Fibroblast of skin of back (primary cell): ENCODE measurements around the gene MAF. TPM values are rescaled to one million over a fixed set of nuclear protein-coding genes. Genes with fewer than 3 reads are reported as not detected.

Source experiments
- DNase-seq: peaks from one replicate; pipeline ENCODE4 v3.0.0-alpha.2; 2013
- polyA plus RNA-seq, 2 experiments: library from polyadenylated mRNA; unstranded; fragments of 120-200 nt; gene quantifications; one replicate each; pipeline ENCODE4 v1.2.1, GENCODE V29; 2013; ENCODE audit not compliant: insufficient read length in 2 of 2

Gene MAF
- 2.6 TPM for polyA plus RNA-seq (2013, experiment 1 of 2; ENCODE audit: insufficient read length)
- polyA plus RNA-seq (2013, experiment 2 of 2; ENCODE audit: insufficient read length) = 2.8 TPM

DNA sequence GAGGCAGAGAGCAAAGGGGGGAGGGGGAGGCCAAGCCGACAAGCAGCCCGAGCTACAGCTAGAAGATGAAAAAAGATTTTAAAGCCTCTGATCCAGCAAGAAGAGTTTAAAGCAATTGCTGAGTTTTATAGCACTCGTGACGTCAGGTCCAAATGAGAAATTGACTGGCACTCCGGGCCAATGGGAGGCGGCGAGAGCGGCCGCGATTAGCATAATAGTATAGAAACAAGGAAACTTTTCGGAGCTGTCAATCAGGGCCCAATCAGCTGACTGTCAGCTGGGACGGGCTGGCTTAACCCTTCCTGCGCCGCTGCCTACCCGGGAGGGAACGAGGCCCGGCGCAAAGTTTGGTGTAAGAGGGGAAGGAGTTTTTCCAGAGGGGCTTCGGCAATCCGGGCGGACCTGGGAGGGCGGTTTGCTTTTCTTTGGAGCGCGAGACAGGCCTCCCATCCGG lies at the start of gene MAF:
Gene MAF (minus strand): TSS at position 100 of the 454 bp plus-strand sequence. CDS start 835 bp downstream, outside the sequence.
- peak; percentile 91 for DNase-seq

DNA sequence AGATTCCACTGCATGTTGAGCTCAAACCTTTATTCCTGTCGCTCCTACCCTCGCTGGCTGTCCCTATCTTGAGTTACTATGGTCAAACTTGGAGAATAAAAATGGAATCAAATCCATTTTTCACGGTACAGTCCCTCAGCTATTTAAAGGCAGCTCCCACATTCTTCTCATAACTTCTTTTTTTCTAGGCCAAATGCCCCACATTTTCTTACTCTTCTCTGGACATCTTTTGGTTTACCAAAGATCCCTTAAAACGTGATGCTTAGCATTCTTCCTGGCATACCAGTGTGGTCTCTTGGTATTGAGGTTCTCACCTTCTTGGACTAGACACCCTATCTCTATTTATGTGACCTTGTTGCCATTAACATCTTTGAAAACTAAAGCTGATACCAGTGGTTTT lies 48.3 kb upstream of the MAF start:
- peak; percentile 39 for DNase-seq

DNA sequence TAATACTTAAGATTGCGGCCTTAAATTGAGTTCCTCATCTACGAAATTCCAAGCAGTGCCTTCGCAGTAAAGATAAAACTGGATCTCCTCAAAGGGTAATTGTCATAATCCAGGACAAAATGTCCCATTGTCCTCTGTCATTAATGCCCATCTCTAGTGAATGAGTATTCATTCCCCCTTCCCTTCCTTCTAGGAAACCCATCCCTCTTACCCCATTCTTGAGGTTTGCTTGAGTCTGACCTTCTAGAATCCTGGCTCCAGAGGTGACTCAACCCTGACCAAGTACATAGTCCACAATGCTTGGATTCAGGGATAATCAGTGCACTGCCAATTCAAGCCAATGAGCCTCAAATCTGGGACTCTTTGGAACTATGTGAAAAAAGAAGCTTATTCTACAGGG lies 47.0 kb upstream of the MAF start:
- no peak for DNase-seq

DNA sequence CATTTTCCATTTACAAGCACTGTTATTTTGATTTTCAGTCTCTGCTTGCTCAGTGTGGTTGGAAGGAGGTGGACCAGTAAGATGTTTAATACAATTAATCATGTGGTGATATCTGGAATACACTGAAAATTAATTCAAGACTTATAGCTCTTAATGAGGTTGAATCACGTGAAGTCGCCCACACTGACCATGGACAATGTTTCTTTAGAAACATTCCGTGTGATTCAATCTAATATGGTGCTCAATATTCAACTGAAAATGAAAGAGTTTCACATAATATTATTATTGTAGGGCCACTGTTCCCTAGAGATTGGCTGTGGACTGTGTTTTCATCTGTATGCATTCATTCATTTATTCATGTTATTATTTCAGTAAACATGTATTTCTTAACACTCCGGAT lies 45.2 kb upstream of the MAF start:
- DNase-seq = no peak

DNA sequence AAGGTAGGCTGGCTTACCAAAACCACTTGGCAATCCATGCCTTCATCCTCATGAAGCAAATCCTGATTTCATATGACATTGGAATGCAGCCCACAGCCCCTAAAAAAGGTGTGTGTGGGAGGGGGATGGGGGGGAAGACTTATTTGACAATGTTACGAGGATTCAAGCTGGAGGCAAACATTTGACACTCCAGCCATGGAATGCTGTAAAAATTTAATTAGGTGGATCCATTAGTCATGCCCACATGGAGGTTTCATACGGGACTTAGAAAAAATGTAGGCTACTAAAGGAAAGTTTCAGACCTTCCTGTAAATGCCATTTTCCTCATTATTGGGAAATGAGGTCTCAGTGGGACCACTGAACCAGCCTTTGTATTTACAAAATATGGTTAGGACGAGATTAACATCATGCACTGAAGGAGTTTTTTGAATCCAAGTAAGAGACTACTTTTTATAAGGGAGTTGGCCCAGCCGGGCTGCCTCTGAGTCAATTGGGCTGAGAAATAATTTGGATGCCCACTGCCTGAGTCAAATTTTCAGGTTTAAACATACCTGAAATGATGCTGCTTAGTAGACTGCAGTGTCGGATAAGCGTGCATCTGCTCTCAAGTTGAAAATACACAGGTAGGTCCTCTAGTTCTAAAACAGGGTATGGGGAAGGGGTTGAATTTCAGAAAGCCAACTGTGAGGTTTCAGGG lies 44.6 kb upstream of the MAF start:
- no peak for DNase-seq

DNA sequence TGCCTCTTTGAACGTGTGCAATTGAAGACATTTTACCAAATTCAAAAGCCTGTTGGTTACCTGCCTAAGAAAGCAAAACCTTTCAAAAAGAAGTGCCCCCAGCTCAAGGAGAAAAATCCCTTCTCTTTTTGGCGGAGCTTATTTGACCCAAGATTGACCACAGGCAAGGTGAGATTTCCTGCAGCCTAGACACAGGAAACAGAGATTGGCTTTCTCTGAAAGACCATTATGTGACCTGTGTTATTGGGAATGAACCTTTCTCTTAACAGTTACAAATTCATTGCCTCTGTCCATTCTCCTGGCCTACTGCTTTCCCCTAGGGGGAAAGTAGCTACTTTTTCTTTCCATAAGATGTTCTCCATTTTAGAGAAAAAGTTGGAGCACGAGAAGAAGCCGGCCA lies 42.1 kb upstream of the MAF start:
- no peak for DNase-seq

DNA sequence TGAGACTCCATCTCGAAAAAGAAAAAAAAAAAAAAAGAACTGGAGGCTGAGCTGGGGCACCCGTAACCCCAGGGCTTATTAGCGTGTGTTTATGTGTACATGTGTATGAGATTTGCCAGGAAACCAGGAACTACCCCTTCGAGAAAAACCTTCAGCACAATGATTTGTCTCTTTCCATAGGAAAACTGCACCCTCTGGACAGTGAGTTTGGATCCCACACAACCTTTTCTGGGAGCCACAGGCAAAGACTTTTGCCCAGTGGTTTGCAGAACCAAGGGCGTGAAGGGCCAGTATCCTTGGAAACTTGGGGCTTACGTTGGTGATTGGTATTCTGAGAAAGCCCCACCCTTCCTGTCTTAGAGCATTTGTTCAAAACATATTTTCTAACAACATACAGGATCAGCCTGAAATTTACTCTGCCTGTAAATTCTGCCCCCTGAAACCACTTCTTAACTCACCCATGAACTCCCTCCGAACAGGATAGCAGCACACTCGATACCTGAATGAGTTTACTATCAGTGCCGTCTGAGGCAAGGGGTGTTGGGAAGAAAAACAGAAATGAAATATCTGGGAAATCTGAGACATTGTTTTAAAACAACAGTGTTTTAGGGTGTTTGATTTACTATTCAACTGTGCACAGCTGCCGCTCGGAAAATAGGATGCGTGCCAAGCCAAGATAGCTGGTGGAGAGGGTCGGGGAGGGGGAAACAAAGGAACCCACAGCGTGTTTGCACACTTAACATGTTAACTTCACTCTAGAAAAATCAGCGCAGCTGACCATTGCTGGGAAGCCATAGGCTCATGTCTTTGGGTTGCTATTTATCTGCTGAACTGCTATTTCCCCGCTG lies 40.2 kb upstream of the MAF start:
- DNase-seq = peak; percentile 43

DNA sequence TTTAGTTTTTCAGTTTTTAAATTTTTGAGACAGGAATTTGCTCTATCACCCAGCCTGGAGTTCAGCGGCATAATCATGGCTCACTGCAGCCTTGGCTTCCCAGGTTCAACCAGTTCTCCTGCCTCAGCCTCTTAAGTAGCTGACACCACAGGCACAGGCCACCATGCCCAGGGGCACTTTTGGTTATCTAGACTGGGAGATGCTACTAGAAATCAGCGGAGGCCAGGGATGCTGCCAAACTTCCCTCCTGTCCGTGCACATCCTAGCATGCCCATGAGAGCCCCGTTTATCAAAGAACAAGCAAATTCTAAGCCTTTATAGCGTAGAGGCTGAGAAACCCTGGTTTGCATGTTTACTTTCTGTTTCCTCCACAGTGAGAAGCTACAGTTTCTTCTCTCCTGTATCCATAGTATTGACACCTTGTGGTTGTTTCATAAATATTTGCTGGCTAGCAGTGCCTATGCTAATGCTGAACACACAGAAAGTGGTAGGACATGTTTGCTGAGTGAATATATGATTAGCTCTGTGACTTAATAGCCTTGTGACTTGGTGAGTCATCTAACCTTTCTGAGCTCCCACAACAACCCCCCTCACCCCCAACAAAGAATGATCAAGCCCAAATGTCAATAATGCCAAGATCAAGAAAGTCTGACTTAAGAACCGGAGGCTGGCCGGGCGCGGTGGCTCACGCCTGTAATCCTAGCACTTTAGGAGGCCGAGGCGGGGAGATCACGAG lies 39.2 kb upstream of the MAF start:
- peak; percentile 16 for DNase-seq

DNA sequence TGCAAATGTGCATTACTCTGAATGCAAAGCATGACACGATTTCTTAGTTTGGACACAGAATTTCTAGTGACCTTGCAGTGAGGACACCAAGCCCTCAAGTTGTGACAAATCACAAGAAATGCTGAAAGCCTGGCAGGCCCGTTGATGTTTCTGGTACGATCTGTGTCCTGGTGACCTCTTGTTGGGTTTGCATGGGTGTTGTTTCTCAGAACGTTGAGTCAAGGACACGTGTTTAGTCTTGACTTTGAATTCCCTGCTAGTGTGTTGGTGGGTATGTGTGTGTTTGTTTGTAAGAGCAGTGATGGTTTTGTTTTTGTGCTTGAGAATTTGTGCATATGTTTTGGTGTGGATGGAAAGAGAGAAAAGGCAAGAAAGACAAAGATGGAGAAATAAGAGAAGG lies 37.8 kb upstream of the MAF start:
- no peak for DNase-seq

DNA sequence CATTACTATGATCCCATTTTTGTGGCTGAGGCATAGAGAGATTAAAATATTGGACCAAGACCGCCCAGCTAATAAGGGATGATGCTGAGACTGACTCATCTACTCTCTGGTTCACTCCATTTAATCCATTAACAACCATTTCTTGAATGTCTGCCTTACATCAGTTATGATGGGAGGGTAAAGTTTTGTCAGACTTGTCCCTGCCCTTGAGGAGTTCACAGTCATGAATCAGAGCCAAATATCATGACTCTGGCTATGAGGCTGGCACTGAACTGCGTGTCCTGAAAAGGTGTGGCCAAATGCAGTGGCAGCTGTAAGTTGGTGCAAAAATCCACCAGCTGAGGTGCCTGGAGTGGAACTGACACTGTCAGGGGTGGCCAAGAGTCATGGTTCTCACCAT lies 35.0 kb upstream of the MAF start:
- DNase-seq = no peak

DNA sequence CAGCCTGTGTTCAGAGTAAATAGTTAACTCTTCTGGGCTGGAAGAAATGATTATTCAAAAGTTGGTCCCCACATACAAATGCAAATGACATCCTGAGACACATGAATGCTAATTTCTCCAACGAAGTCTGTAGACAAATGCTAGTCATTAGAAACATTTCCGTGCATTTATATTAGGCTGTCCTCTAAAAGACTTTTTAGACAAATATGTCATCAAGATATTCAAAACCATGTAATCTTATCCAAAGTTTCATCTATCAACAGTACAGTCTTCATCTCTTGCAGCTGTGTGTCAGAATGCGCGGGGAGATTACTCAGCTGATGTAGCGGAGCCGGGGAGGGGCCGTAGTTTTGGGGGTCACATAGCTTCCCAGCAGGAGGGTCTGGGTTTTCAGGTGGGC lies 33.8 kb upstream of the MAF start:
- no peak for DNase-seq

DNA sequence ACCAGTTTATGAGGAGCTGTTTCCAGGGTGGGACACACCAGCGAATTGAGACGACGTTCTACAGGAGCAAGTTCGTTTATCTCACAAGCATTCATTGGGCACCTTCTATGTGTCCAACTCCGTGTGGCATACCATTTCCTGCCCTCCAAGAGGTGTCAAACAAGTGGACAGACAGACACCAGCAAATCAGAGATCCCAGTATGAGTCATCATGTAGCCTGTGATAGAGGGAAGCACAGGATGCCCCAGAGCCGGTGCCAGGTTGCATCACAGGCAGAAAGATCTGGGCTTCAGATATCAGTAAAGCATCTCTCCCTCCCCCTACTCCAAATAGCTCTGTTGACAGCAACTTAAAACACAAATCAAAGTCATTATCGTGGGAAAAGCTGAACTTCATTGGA lies 31.8 kb upstream of the MAF start:
- DNase-seq = peak; percentile 26

DNA sequence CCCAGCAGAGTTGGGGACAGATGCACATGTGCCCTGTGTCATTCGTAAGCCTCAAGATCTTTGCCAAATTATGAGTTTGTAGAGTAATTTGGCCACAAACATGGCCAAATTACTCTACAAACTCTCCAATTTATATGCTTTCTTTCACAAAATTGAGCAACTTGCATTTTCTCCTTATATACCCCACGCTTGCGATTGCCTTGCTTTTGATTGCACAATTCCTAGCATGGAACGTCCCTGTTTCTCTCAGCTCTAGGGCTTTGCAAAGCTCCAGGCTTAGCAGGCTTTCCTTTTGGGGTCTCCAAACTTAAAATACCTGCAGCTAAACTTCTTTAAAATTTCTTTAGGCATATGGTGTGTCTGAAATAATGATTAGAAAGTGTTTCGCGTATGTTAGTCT lies 28.5 kb upstream of the MAF start:
- DNase-seq = no peak

DNA sequence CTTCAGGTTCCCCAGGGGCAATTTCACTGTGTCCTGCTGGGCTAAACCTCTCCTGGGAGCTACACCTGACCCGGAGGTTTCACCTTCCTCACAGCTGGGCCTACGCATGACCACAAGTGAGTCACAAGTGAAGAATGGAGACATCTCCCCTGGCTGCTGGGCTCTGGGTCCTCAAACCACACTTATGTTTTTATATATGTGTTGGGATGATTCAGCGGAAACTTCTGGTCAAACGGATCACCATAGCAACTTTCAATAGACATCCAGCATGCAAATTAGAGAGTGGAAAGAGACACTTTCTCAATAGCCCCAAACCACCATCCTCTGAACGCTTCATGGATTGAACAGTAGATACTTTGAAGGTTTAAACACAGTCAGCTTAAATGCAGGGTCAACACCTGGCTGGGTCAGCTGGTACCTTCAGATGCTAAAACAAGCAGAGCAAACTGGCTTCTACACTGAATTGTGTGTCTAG lies 28.0 kb upstream of the MAF start:
- DNase-seq = peak; percentile 86

DNA sequence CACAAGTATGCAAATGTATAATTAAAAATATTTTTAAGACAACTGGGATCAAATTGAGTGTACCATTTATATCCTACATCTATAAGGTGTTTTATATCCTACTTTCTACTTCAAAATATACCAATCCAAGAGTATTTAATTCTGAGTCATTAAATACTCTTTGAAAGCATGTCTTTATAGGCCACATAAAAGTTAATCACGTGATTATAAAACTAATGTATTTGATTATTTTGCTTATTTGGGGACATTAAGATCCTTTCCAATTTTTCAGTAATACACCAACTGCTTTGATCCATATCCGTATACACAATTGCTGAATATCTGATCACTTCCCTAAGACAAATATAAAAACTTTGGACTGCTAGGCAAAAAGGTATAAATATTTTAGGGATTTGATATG lies 26.6 kb upstream of the MAF start:
- no peak for DNase-seq

DNA sequence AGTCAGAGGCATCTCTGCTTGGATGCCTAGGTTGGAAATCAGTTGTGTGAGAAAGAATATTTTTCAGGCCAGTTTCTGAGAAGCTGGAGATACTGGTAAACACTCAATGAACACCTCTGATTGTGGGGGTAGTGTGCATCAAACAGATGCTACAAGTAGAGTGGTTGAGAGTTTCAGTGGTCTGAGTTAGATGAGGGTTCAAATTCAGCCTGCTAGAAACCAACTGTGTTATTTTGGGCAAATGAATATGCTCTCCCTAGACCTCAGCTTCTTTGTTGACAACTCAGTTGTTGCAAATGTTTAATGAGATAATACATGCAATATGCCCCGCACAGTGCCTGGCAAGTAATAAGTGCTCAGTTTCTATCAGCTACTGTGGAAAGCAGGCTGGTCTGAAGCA lies 25.2 kb upstream of the MAF start:
- DNase-seq = no peak

DNA sequence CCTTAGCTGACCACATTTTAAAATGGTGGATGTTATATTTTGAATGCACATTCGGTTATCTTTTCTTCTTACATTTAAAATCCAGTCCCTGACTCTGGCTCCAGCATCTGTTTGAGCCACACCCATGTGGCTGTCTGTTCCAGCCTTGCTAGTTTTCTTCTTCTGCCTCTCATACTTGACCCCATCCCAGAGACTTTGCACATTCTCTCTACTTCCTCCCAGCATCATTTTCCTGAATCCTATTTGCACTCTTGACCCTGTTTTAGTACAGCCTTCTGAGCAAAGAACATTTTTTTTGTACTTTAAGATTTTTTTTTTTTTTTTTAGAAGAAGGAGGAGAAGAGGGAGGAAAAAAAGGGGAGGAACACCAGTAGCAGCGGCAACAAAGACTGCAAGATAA lies 23.3 kb upstream of the MAF start:
- no peak for DNase-seq

DNA sequence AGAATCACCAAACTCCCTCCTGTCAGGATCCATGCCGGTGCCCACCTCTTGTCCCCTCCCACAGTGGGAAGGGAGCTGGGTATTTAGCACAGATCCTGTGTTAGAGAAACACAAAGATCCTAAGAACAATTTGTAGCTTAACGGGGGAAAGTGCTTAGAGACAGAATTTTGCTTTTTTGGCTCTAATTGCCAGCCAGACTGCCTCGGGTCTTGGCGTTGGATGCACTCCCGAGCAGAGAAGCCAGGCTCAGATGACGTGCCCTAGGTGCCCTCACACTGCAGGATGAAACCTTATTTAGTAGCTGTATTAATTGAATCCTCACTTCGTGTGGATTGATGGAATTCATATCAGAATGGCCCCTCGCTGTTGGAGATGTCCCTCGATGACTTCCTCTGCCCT lies 22.5 kb upstream of the MAF start:
- no peak for DNase-seq

DNA sequence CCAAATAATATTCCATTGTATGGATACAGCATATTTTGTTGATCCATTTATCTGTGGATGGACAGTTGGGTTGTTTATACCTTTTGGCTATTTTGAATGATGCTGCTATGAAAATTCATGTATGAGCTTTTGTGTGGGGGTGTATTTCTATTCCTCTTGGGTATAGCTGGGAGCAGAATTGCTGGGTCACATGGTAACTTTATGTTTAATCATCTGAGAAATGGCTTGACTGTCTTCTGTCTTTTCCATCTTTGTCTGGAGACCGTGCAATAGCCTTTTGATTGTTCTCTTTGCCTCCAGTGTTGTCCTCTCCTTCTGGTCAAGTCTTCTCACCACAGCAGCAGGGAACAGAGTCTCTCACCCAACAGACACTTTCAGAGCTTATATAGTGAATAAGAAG lies 20.5 kb upstream of the MAF start:
- no peak for DNase-seq

DNA sequence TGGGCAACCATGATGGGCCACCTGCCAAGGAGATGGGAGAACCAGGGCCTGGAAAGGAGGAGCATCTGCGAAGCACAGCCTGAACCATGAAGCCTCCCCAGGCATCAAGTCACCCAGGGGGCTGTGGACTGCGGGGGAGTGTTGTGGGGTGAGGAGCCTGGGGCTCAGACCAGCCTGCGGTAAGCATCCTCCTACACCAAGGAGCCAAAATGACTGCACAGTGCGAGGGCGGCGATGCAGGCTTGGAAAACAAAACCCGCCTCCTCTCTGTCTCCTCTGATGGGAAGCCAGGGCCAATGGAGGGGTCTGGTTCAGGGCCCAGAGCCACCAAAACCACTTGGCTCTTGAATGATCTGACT lies 18.1 kb upstream of the MAF start:
- DNase-seq = no peak

DNA sequence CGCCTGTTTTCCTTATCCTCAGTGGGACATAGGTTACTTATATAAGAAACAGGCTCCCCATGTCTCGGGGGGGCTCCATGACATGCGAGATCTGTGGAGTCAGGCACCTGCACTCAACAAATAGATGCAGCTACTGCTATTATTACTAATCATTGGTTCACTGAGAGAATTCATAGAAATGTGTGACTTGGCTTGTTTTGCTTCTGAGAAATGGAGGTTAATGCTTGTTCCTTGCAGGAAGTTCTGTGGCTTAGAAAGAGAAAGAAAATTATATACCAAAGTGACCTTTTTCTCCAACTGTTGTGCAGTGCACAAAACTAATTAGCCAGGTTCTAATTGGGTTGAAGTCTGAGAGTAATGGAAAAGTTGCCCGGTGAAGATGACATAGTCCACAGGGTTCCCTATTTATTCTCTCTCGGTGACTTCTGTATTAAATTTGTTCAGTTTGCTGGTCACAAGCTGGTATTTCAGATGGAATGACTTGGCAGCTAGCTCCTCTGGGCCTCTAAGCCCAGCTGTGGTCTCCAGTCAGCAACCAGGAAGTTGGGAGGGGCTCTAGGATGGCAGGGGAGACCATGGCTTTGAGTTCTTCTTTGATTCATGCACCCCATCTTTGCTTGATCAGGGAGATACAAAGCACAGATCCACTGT lies 17.6 kb upstream of the MAF start:
- DNase-seq = no peak

DNA sequence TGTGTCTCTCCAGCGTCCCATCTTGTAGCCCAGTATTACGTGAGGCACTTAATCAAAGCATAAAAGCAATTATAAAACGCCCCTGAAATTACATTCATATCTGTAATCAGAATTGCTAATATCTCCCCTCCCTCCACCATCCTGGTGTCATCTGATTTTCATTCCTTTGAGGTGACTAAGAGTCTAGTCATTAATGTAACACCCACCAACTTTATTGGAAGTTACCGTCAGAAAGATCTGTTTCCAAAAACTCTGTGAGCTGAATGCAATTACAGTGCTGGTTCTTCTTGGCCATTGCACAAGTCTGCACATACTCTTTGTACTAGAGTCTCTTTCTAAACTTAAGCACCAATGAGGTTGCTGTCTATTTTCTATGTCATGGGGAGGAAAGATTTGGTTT lies 12.5 kb upstream of the MAF start:
- peak; percentile 53 for DNase-seq

DNA sequence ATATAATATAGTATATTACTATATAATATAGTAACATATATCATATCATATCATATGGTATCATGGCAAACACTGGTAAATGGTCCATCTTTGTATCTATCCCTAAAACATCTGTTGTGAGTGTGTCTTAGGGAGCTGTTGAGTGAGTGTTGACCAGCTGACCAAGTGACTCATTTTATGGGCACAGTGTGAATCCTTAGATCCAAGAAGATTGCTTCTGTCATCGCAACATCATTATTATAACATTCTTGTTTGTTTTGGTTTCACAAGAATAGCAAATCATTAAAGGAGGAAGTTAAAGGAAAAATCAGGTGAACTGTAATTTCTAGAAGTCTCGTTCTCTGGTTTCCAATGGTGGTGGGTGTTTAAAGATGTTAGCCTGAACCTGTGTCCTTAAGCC lies 11.7 kb upstream of the MAF start:
- DNase-seq = no peak
